ENCODE results near the gene TMEM176A. TPM values are rescaled to one million over a fixed set of nuclear protein-coding genes. Genes with fewer than 3 reads are reported as not detected.

TMEM176A gene
- total and polyA plus RNA-seq, 3 donors from 2014 or later = 1.6 to 34.7 (median 4.2) TPM

GRCh38 chr7:150814328-150815001 is 13.9 kb downstream of the TMEM176A start:
- TF ChIP-seq POLR2A (IDR thresholded peaks at IDR 0.05) = no peak
- no peak for TF ChIP-seq CTCF (IDR thresholded peaks at IDR 0.05)
- Histone ChIP-seq H3K27ac (no peak overlapping the region), H3K36me3 (ENCODE audit: low read depth, missing control alignments) (no peaks in the 10 kb centered on the region), H3K4me3 (no peak overlapping the region), H3K9me3 (no peaks in the 10 kb centered on the region), H3K4me1 (no peaks in the 10 kb centered on the region), H3K27me3 (no peaks in the 10 kb centered on the region)
- intact Hi-C loops (cut with DNase I; ENCODE audit: low total_unique reads) = no loop called here
- DNase-seq = no peak
- 78 to 80% methylated on average over 7 of the region's 7 CpGs for WGBS, 2 donors

GRCh38 chr7:150818971-150819370 is 18.4 kb downstream of the TMEM176A start:
- no peak overlapping the region for H3K4me3 ChIP-seq

GRCh38 chr7:150820148-150820547 is 19.6 kb downstream of the TMEM176A start:
- H3K9me3 ChIP-seq = no peaks in the 10 kb centered on the region
- TF ChIP-seq POLR2A (IDR thresholded peaks at IDR 0.05) = no peak
- no peak for TF ChIP-seq CTCF (IDR thresholded peaks at IDR 0.05)
- no peak overlapping the region for H3K4me3 ChIP-seq
- no peaks in the 10 kb centered on the region for H3K4me1 ChIP-seq
- intact Hi-C loops (cut with DNase I; ENCODE audit: low total_unique reads) = no loop called here
- no peak for DNase-seq
- H3K27me3 ChIP-seq = no peaks in the 10 kb centered on the region
- 57 to 61% methylated on average over 5 of the region's 5 CpGs for WGBS, 2 donors
- H3K36me3 ChIP-seq (ENCODE audit: low read depth, missing control alignments) = no peaks in the 10 kb centered on the region
- no peak overlapping the region for H3K27ac ChIP-seq

More at GRCh38 chr7:150818971-150819370, 18.4 kb downstream of the TMEM176A start:
- 95% methylated on average over 2 of the region's 2 CpGs for WGBS, 2 donors
- no peak overlapping the region for H3K27ac ChIP-seq
- intact Hi-C loops (cut with DNase I; ENCODE audit: low total_unique reads) = no loop called here
- no peaks in the 10 kb centered on the region for H3K36me3 ChIP-seq (ENCODE audit: low read depth, missing control alignments)
- no peak for DNase-seq
- TF ChIP-seq CTCF (IDR thresholded peaks at IDR 0.05) = no peak
- TF ChIP-seq POLR2A (IDR thresholded peaks at IDR 0.05) = no peak
- no peaks in the 10 kb centered on the region for H3K9me3 ChIP-seq
- no peaks in the 10 kb centered on the region for H3K27me3 ChIP-seq
- no peaks in the 10 kb centered on the region for H3K4me1 ChIP-seq

- no peak for DNase-seq
- intact Hi-C loops (cut with DNase I; ENCODE audit: low total_unique reads) = no loop called here
- Histone ChIP-seq H3K9me3 (no peaks in the 10 kb centered on the region), H3K27ac (no peak overlapping the region), H3K4me1 (no peaks in the 10 kb centered on the region), H3K27me3 (no peaks in the 10 kb centered on the region), H3K36me3 (ENCODE audit: low read depth, missing control alignments) (no peaks in the 10 kb centered on the region), H3K4me3 (no peak overlapping the region)
- WGBS, 2 donors = 73% methylated on average over 7 of the region's 7 CpGs
- TF ChIP-seq POLR2A (IDR thresholded peaks at IDR 0.05) = no peak
- no peak for TF ChIP-seq CTCF (IDR thresholded peaks at IDR 0.05)
These were observed 20.1 kb downstream of the TMEM176A start for GRCh38 chr7:150820578-150821198.

- no peak for DNase-seq
- WGBS, 2 donors = 69 to 79% methylated on average over 8 of the region's 8 CpGs
These were observed 22.5 kb downstream of the TMEM176A start for GRCh38 chr7:150823043-150823442.

More at GRCh38 chr7:150823043-150823442, 22.5 kb downstream of the TMEM176A start:
- intact Hi-C loops (cut with DNase I; ENCODE audit: low total_unique reads) = no loop called here
- H3K9me3 ChIP-seq = no peaks in the 10 kb centered on the region
- no peaks in the 10 kb centered on the region for H3K4me1 ChIP-seq
- no peaks in the 10 kb centered on the region for H3K27me3 ChIP-seq
- no peak overlapping the region for H3K27ac ChIP-seq
- no peaks in the 10 kb centered on the region for H3K36me3 ChIP-seq (ENCODE audit: low read depth, missing control alignments)
- TF ChIP-seq CTCF (IDR thresholded peaks at IDR 0.05) = no peak
- TF ChIP-seq POLR2A (IDR thresholded peaks at IDR 0.05) = no peak
- no peak overlapping the region for H3K4me3 ChIP-seq
